ENCODE data around the gene TEN1.
A peak's percentile ranks its signal among the peaks of the same experiment; 100 is the strongest.

TEN1 gene

DNA sequence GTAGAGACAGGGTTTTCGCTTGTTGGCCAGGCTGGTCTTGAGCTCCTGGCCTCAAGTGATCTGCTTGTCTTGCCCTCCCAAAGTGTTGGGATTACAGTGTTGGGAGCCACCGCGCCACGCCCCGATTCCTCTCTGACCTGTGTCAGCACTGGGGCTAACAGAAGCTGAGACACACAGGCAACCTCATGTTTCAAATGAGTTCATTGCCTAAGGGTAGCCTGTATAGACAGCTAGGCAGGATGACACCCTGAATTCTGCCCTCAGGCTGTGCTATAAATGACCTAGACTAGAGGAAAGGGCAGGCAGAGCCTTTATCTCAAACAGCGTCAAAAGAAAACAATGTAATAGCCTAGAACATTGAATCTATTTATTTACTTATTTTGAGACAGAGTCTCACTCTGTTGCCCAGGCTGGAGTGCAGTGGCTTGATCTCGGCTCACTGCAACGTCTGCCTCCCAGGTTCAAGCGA is 19.3 kb downstream of the TEN1 start:
- Histone ChIP-seq H3K9me3 (ENCODE audit: control insufficient read depth, low read length) (no peaks in the 10 kb centered on the region), H3K27me3 (replicated peaks; ENCODE audit: control insufficient read depth, insufficient read depth, low read length) (no peaks in the 10 kb centered on the region), H3K4me3 (ENCODE audit: low read length) (no peak overlapping the region), H3K36me3 (ENCODE audit: control insufficient read depth, insufficient read depth, low read length, severe bottlenecking) (peaks cover 5% of the 10 kb centered on the region), H3K9ac (ENCODE audit: low read length) (no peak overlapping the region), H3K4me1 (ENCODE audit: control insufficient read depth, insufficient read depth, low read length) (peaks cover 38% of the 10 kb centered on the region)
- no peak for DNase-seq (ENCODE audit: low read depth)

DNA sequence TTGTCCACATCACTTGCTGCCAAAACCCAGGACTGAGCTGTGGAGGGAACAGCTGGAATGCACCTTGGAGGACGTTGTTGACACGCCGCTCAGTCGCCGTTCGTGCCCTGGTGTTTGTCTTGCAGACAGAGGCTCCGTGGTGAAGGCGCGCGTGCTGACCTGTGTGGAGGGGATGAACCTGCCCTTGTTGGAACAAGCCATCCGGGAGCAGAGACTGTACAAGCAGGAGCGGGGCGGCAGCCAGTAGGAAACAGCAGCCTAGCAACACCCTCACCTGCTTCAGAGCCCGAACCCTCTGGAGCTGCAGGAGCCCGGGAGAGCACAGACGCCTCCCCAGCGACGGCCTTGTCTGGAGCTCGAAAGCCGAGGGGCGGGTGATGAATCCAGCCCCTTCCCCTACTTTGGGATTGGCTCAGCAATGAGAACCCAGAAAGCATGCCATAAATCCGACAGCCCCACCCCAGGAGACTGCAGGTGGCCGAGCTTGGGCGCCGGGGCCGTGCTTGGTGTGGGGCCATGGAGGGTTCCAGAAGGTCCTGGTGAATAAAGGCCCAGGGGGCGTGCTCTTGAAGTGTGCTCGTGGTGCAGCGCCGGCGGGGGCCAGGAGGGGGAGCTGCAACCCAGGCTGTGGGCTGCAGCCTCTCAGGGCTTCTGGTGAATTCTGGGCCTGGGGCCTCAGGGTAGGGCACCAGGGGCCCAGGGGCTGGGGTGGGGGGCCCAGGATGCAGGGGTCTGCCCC is 21.1 kb downstream of the TEN1 start:
- no peaks in the 10 kb centered on the region for H3K9me3 ChIP-seq (ENCODE audit: control insufficient read depth, low read length)
- H3K4me3 ChIP-seq (ENCODE audit: low read length), result no peak overlapping the region
- peak; percentile 52 for DNase-seq (ENCODE audit: low read depth)
- no peak overlapping the region for H3K9ac ChIP-seq (ENCODE audit: low read length)
- peaks cover 2% of the 10 kb centered on the region for H3K36me3 ChIP-seq (ENCODE audit: control insufficient read depth, insufficient read depth, low read length, severe bottlenecking)
- peaks cover 56% of the 10 kb centered on the region for H3K4me1 ChIP-seq (ENCODE audit: control insufficient read depth, insufficient read depth, low read length)
- no peaks in the 10 kb centered on the region for H3K27me3 ChIP-seq (replicated peaks; ENCODE audit: control insufficient read depth, insufficient read depth, low read length)

DNA sequence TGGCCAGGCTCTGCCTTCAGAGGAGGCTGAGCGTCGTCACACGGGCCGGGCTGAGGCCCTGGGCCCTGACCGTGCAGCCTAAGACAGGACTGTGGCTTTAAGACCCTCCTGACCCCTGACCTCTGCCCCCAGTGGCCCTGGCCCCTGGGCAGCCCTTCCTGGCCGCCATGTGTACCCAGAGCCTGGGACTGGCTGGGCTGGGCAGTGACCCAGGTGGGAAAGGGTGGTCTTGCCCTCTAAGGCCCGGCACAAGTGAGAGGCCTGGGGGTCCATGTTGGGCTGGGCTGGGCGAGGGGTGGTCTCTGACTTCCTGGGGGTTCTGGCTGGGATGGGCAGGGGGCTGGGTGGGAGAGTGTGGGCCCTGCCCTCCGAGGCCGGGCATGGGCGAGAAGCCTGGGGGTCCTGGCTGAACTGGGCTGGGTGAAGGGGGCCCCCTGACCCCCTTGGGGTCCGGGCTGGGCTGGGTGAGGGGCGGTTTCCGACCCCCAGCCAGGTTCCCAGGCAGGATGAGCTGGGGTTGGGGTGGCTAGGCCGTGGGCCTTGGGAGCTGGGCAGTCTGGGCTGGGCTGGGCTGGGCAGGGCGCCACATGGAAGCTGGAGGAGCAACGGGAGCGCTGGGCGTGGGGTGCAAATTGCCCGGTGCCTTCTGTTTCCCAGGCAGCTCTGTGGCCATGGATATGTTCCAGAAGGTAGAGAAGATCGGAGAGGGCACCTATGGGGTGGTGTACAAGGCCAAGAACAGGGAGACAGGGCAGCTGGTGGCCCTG is 21.9 kb downstream of the TEN1 start, which contains the start of gene CDK3:
Gene CDK3, plus strand, starts transcription at position 101 of the 767 bp plus-strand sequence. Its CDS starts 571 bp downstream, at position 672.
- Histone ChIP-seq H3K9ac (ENCODE audit: low read length) (no peak within 1 kb of the TSS), H3K27me3 (replicated peaks; ENCODE audit: control insufficient read depth, insufficient read depth, low read length) (no peaks in the 10 kb centered on the region), H3K4me3 (ENCODE audit: low read length) (no peak within 1 kb of the TSS), H3K36me3 (ENCODE audit: control insufficient read depth, insufficient read depth, low read length, severe bottlenecking) (peaks cover 2% of the 10 kb centered on the region), H3K4me1 (ENCODE audit: control insufficient read depth, insufficient read depth, low read length) (peaks cover 62% of the 10 kb centered on the region), H3K9me3 (ENCODE audit: control insufficient read depth, low read length) (no peaks in the 10 kb centered on the region)
- no peak for DNase-seq (ENCODE audit: low read depth)

DNA sequence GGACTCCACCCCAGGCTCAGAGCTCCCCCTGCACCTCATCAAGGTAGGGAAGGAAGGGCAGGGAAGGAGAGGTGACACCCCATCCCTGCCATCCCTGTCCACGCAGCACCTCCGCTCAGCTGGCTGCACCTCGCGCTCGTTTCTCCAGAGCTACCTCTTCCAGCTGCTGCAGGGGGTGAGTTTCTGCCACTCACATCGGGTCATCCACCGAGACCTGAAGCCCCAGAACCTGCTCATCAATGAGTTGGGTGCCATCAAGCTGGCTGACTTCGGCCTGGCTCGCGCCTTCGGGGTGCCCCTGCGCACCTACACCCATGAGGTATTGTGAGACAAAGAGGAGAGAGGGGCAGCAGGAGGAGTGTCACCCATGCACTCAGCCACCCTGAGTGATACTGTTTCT is 23.1 kb downstream of the TEN1 start:
- Histone ChIP-seq H3K9me3 (ENCODE audit: control insufficient read depth, low read length) (no peaks in the 10 kb centered on the region), H3K36me3 (ENCODE audit: control insufficient read depth, insufficient read depth, low read length, severe bottlenecking) (peaks cover 2% of the 10 kb centered on the region), H3K4me3 (ENCODE audit: low read length) (no peak overlapping the region), H3K9ac (ENCODE audit: low read length) (no peak overlapping the region), H3K27me3 (replicated peaks; ENCODE audit: control insufficient read depth, insufficient read depth, low read length) (no peaks in the 10 kb centered on the region), H3K4me1 (ENCODE audit: control insufficient read depth, insufficient read depth, low read length) (peaks cover 55% of the 10 kb centered on the region)
- no peak for DNase-seq (ENCODE audit: low read depth)

DNA sequence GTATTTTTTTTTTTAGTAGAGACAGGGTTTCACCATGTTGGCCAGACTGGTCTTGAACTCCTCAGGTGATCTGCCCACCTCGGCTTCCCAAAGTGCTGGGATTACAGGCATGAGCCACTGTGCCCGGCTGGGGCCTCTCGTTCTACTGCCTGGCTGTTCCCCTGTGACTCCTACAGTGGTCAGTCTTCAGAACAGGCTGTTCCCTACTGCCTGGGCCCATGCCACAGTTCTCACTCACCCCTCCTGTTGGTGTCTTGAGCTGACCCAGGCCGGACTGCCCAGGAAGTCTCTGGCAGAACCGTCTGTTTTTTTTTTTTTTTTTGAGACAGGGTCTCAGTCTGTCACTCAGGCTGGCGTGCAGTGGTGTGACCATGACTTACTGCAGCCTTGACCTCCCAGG is 24.9 kb downstream of the TEN1 start:
- DNase-seq (ENCODE audit: low read depth), result no peak
- peak overlapping the region; percentile 67 for H3K9ac ChIP-seq (ENCODE audit: low read length)

DNA sequence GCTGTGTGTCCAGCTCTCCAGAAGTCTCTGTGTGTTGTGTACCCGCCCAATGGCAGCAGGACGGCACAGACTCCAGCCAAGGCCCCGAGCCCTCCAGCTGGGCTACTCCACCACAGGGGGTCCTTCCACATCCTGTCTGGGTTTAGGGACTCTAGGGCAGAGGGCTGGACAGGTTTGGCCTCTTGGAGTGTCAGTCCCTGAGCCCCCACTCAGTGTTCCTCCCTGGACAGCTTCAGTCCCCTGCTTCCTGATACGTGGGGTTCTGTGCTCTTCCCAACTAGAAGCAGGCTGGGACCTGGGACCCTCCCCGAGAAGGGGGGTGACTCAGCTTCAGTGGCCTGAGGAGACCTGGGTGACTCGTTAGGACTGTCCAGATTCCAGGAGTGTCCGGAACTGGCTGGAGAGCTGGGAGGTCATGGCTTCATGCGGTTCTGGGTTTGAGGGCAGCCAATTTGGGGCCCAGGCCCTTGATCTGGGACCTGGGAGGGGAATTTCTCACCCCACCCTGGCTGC is 25.8 kb downstream of the TEN1 start:
- Histone ChIP-seq H3K4me3 (ENCODE audit: low read length) (no peak overlapping the region), H3K27me3 (replicated peaks; ENCODE audit: control insufficient read depth, insufficient read depth, low read length) (peaks cover 4% of the 10 kb centered on the region), H3K9ac (ENCODE audit: low read length) (peak overlapping the region; percentile 67), H3K9me3 (ENCODE audit: control insufficient read depth, low read length) (no peaks in the 10 kb centered on the region), H3K36me3 (ENCODE audit: control insufficient read depth, insufficient read depth, low read length, severe bottlenecking) (peaks cover 2% of the 10 kb centered on the region), H3K4me1 (ENCODE audit: control insufficient read depth, insufficient read depth, low read length) (peaks cover 34% of the 10 kb centered on the region)
- peak; percentile 39 for DNase-seq (ENCODE audit: low read depth)

More for the DNA sequence above, 24.9 kb downstream of the TEN1 start:
- H3K27me3 ChIP-seq (replicated peaks; ENCODE audit: control insufficient read depth, insufficient read depth, low read length), result no peaks in the 10 kb centered on the region
- peaks cover 37% of the 10 kb centered on the region for H3K4me1 ChIP-seq (ENCODE audit: control insufficient read depth, insufficient read depth, low read length)
- no peak overlapping the region for H3K4me3 ChIP-seq (ENCODE audit: low read length)
- peaks cover 2% of the 10 kb centered on the region for H3K36me3 ChIP-seq (ENCODE audit: control insufficient read depth, insufficient read depth, low read length, severe bottlenecking)
- H3K9me3 ChIP-seq (ENCODE audit: control insufficient read depth, low read length), result no peaks in the 10 kb centered on the region

DNA sequence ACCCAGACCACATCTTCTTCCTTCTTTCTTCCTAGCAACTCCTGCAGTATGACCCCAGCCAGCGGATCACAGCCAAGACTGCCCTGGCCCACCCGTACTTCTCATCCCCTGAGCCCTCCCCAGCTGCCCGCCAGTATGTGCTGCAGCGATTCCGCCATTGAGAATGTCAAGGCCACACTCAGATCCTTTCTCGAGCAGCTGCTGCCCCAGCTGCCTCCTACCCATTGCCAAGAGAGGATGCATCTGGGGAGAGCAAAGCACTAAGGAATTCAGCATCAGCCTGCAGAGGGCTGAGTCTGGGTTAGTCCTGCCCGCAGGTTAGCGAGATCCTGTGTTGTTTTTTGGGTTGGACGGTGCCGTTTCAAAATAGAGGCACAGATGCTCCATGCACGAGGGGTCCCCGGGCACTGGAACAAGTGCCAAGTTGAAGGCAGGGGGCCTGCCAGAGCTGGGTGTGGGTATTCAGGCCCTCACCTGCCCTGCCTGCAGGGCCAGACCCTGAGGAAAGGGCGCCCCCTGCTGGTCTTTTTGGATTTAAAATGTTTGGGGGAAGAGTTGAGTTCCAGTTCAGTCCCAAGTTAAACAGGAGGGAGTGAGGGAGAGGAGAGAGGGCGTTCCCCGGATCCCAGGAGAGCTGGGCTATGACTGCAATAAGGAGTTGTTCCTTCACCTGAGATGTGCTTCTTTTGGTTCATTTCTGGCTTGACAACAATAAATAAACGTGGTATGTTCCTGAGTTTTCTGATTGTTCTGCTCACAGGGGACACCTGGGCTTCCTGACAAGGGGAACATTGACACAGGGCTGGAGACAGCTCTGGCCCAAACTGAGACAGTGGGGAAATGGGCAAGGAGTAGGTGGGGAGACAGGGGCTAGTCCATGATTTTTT is 26.5 kb downstream of the TEN1 start:
- no peaks in the 10 kb centered on the region for H3K36me3 ChIP-seq (ENCODE audit: control insufficient read depth, insufficient read depth, low read length, severe bottlenecking)
- H3K9me3 ChIP-seq (ENCODE audit: control insufficient read depth, low read length), result no peaks in the 10 kb centered on the region
- H3K9ac ChIP-seq (ENCODE audit: low read length), result peak overlapping the region; percentile 67
- DNase-seq (ENCODE audit: low read depth), result peak; percentile 91
- peaks cover 11% of the 10 kb centered on the region for H3K27me3 ChIP-seq (replicated peaks; ENCODE audit: control insufficient read depth, insufficient read depth, low read length)
- no peak overlapping the region for H3K4me3 ChIP-seq (ENCODE audit: low read length)
- peaks cover 30% of the 10 kb centered on the region for H3K4me1 ChIP-seq (ENCODE audit: control insufficient read depth, insufficient read depth, low read length)

DNA sequence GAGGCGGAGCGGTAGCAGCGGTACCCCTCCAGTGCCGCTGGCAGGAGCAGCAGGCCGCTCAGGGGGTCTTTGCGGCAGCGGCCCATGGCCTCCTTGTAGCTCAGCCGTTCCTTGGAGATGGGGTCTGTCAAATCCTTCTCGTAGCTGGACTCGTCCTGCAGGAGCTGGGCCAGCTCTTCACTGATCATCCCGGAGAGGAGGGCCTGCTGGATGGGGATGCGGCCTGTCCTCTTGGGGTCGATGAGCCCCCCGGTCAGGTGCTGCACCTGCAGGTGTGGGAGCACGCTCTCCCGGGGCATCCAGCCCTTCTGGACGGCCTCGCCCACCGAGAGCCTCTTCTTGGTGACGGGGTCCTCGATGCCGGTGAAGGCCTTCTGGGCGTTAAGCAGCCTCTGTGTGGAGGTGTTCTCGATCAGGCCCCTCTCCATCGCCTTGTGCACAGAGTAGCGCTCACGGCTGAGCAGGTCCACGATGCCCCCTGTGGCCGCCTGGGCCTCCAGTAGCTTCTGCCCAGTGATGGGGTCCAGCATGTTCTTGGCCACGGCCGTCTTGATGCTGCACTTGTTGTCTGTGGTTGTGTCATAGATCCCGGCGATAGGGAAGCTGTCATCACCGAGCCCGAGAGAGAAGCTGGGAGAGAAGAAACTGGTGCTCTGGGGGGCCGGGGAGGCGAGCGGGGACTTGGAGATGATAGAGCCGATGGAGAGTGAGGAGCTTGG is 28.2 kb downstream of the TEN1 start:
- H3K36me3 ChIP-seq (ENCODE audit: control insufficient read depth, insufficient read depth, low read length, severe bottlenecking), result no peaks in the 10 kb centered on the region
- no peak overlapping the region for H3K4me3 ChIP-seq (ENCODE audit: low read length)
- peaks cover 30% of the 10 kb centered on the region for H3K4me1 ChIP-seq (ENCODE audit: control insufficient read depth, insufficient read depth, low read length)
- H3K9me3 ChIP-seq (ENCODE audit: control insufficient read depth, low read length), result no peaks in the 10 kb centered on the region
- H3K9ac ChIP-seq (ENCODE audit: low read length), result no peak overlapping the region
- H3K27me3 ChIP-seq (replicated peaks; ENCODE audit: control insufficient read depth, insufficient read depth, low read length), result peaks cover 12% of the 10 kb centered on the region
- DNase-seq (ENCODE audit: low read depth), result no peak

DNA sequence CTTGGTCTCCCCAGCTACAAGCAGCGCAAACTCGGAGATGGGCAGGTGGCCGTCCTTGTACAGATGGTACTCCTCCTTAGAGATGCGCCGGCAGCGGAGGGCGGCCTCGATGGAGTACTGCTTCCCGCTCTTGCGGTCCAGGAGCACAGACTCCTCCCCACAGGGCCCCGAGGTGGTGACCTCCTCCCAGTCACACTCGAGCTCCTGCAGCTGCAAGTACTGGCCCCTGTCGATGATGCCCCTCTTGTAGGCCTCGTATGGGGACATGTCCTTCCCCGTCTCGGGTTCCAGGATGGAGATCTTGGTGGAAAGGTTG is 28.8 kb downstream of the TEN1 start:
- Histone ChIP-seq H3K4me3 (ENCODE audit: low read length) (no peak overlapping the region), H3K4me1 (ENCODE audit: control insufficient read depth, insufficient read depth, low read length) (peaks cover 30% of the 10 kb centered on the region), H3K27me3 (replicated peaks; ENCODE audit: control insufficient read depth, insufficient read depth, low read length) (peaks cover 12% of the 10 kb centered on the region), H3K9me3 (ENCODE audit: control insufficient read depth, low read length) (no peaks in the 10 kb centered on the region), H3K9ac (ENCODE audit: low read length) (no peak overlapping the region), H3K36me3 (ENCODE audit: control insufficient read depth, insufficient read depth, low read length, severe bottlenecking) (no peaks in the 10 kb centered on the region)
- no peak for DNase-seq (ENCODE audit: low read depth)

DNA sequence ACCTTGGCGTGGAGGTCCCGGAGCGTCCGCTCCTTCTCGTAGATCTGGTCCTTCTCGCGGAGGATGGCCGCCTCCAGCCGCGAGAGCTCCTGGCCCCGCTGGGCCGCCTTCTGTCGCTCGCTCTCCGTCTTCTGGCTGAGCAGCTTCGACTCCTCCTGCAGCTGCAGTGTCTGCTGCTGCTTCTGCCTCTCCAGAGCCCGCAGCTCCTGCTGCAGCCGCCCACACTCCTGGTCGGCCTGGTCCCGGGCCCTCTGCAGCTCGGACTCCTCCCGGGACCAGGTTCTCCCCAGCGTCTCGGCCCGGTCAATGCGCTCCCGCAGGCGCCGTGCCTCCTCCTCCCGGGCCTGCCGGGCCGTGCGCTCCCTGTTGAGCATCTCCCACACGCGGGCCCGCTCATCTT is 29.2 kb downstream of the TEN1 start:
- Histone ChIP-seq H3K4me1 (ENCODE audit: control insufficient read depth, insufficient read depth, low read length) (peaks cover 26% of the 10 kb centered on the region), H3K36me3 (ENCODE audit: control insufficient read depth, insufficient read depth, low read length, severe bottlenecking) (no peaks in the 10 kb centered on the region), H3K9ac (ENCODE audit: low read length) (no peak overlapping the region), H3K4me3 (ENCODE audit: low read length) (no peak overlapping the region), H3K27me3 (replicated peaks; ENCODE audit: control insufficient read depth, insufficient read depth, low read length) (peaks cover 12% of the 10 kb centered on the region), H3K9me3 (ENCODE audit: control insufficient read depth, low read length) (no peaks in the 10 kb centered on the region)
- no peak for DNase-seq (ENCODE audit: low read depth)

Data from adipocyte (in vitro differentiated cells).